HUES6 (cell line): Measurements from ENCODE around the gene CLDN22.

Source experiments
- H3K27ac ChIP-seq: 2 replicates; pipeline ENCODE4 v1.7.0; 2013; ENCODE audit warnings: low read depth, mild to moderate bottlenecking, low read length, inconsistent platforms
- H3K27me3 ChIP-seq: 2 replicates; pipeline ENCODE4 v1.6.1; 2013; ENCODE audit warnings: low read length; ENCODE audit not compliant: control insufficient read depth, insufficient read depth
- H3K36me3 ChIP-seq: 2 replicates; pipeline ENCODE4 v1.6.1; 2013; ENCODE audit warnings: low read length; ENCODE audit not compliant: control insufficient read depth, insufficient read depth
- H3K4me1 ChIP-seq: 2 replicates; pipeline ENCODE4 v1.6.1; 2013; ENCODE audit warnings: low read length; ENCODE audit not compliant: control insufficient read depth, insufficient read depth
- H3K4me3 ChIP-seq: 2 replicates; pipeline ENCODE4 v1.5.1; 2013; ENCODE audit warnings: low read depth, low read length
- H3K9ac ChIP-seq: one replicate; pipeline ENCODE4 v1.6.1; 2013; ENCODE audit warnings: mild to moderate bottlenecking, low read length
- H3K9me3 ChIP-seq: 2 replicates; pipeline ENCODE4 v1.6.1; 2013; ENCODE audit warnings: low read depth, low read length; ENCODE audit not compliant: control insufficient read depth, insufficient read depth

The CLDN22 gene

GRCh38 chr4:183276106-183276505 is 44.0 kb downstream of the CLDN22 start:
- H3K9me3 ChIP-seq, result peaks cover 11% of the 10 kb centered on the region; the same call in 1 of the 2 replicates
- H3K27ac ChIP-seq, result no peak overlapping the region
- no peaks in the 10 kb centered on the region for H3K27me3 ChIP-seq
- H3K4me3 ChIP-seq, result no peak overlapping the region
- H3K4me1 ChIP-seq, result no peaks in the 10 kb centered on the region
- no peak overlapping the region for H3K9ac ChIP-seq
- peaks cover 68% of the 10 kb centered on the region for H3K36me3 ChIP-seq

GRCh38 chr4:183272384-183272783 is 47.7 kb downstream of the CLDN22 start:
- Histone ChIP-seq H3K4me1 (no peaks in the 10 kb centered on the region), H3K9me3 (peaks cover 11% of the 10 kb centered on the region; the same call in 1 of the 2 replicates), H3K9ac (no peak overlapping the region), H3K27ac (no peak overlapping the region), H3K36me3 (peaks cover 89% of the 10 kb centered on the region), H3K27me3 (no peaks in the 10 kb centered on the region), H3K4me3 (no peak overlapping the region)

GRCh38 chr4:183268556-183268955 is 51.5 kb downstream of the CLDN22 start:
- Histone ChIP-seq H3K36me3 (peaks cover 96% of the 10 kb centered on the region), H3K27me3 (no peaks in the 10 kb centered on the region), H3K4me1 (peaks cover 4% of the 10 kb centered on the region), H3K9me3 (no peaks in the 10 kb centered on the region), H3K9ac (no peak overlapping the region), H3K27ac (no peak overlapping the region), H3K4me3 (no peak overlapping the region)
